CD4-positive, alpha-beta T cell treated with Interleukin-12 subunit alpha and Interleukin-12 subunit beta, for 1 hour (primary cell): ENCODE measurements around the gene CUX1.
"Not testable (repeated sequence)": the region's sequence is repeated elsewhere in the genome, so short reads cannot be mapped to it uniquely, and the experiment has no call there.

Experiments
- DNase-seq: peaks from one replicate; pipeline ENCODE4 v3.0.0-alpha.2; 2020

CUX1 gene

DNA sequence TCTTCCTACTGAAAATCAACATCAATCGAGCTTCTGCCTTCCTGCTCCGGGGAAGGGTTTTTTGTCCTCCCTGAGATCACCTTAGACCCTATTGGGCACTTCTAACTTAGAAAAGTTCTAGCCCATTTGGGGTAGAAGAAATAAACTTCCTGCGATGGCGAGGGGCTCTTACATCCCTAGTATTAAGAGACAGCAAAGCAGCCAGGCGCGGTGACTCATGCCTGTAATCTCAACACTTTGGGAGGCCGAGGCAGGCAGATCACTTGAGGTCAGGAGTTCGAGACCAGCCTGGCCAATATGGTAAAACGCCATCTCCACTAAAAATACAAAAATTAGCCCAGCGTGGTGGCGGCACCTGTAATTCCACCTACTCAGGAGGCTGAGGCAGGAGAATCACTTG is 507.7 kb downstream of the CUX1 start:
- not testable (repeated sequence) for DNase-seq

DNA sequence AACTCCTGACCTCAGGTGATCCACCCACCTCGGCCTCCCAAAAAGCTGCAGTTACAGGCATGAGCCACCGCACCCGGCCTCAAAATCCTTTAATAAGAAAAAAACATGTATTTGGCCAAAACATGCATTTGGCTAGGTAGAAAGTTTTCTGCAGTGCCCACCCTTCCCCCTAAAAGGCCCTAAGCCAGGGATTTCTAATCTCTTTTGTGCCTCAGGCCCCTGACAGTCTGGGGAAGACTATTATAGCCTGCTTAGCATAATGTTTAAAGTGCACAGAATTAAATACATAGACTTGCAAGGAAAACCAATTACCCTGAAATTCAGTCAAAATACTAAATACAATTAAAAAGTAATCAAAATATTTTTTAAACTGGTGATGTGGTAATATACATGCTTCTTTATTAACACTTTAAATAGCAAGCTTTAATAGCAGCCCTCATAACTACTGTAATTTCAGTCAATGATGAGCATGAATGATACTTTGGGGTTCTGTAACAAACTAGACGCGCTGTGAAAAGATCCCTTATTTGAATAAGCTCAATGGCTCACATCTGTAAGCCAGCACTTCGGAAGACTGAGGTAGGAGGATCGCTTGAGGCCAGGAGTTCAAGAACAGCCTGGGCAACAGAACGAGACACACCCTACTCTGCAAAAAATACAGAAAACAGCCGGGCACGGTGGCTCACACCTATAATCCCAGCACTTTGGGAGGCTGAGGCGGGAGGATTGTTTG is 508.9 kb downstream of the CUX1 start:
- DNase-seq = no peak

- DNase-seq = not testable (repeated sequence)
These were observed 509.8 kb downstream of the CUX1 start for GRCh38 chr7:102327183-102327582.

GRCh38 chr7:102328863-102329262 is 511.4 kb downstream of the CUX1 start:
- DNase-seq = not testable (repeated sequence)

DNA sequence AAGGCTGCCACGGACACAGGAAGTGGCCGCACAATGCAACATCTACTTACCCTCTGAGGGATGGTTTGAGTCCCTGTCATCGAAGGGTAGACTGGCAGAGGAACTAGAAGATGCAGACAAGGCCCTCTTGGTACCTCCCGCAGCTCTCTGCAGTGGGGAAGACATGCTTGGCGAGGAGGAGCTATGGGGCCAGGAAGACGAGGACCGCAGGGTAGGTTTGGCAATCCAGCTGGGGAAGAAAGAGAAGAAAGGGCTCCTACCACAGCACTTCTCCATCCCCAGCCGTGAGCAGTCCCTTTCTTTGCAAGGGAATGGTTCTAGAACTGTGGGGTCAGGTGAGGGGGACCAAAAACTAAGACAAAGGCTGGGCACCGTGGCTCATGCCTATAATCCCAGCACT is 511.9 kb downstream of the CUX1 start:
- not testable (repeated sequence) for DNase-seq

- DNase-seq = not testable (repeated sequence)
These were observed 513.4 kb downstream of the CUX1 start for GRCh38 chr7:102330666-102331460.
